Measurements from ENCODE around the gene ABHD1.

The ABHD1 gene

GRCh38 chr2:27123302-27124150, at the start of gene ABHD1 (continued):
- TF ChIP-seq ZBTB7A (tag by site-specific recombination; IDR thresholded peaks at IDR 0.05; ENCODE audit: low read depth): no peak
- peak; percentile 55; the same call in 1 of the 2 replicates for TF ChIP-seq ZXDB (tag by site-specific recombination; IDR thresholded peaks at IDR 0.05)
- peak; percentile 65 for TF ChIP-seq SP2 (tag by site-specific recombination; IDR thresholded peaks at IDR 0.05)
- no peak for TF ChIP-seq ZNF555 (tag by site-specific recombination; conservative IDR thresholded peaks at IDR 0.05)
- no peak for TF ChIP-seq ZNF645 (tag by site-specific recombination; IDR thresholded peaks at IDR 0.05)
- no peak for TF ChIP-seq ZSCAN5A (tag by site-specific recombination; IDR thresholded peaks at IDR 0.05)
- no peak for TF ChIP-seq ZNF366 (tag by site-specific recombination; conservative IDR thresholded peaks at IDR 0.05)
- TF ChIP-seq SETDB1 (IDR thresholded peaks at IDR 0.05; ENCODE audit: insufficient read length, low read length): no peak
- peak; percentile 96 for TF ChIP-seq ZBTB48 (tag by site-specific recombination; IDR thresholded peaks at IDR 0.05)
- no peak for TF ChIP-seq GLIS1 (tag by site-specific recombination; IDR thresholded peaks at IDR 0.05)
- TF ChIP-seq KLF8 (tag by site-specific recombination; IDR thresholded peaks at IDR 0.05): peak; percentile 50; the same call in 1 of the 2 replicates
- no peak for TF ChIP-seq TSHZ1 (tag by site-specific recombination; IDR thresholded peaks at IDR 0.05; ENCODE audit: borderline replicate concordance)
- TF ChIP-seq OSR2 (tag by site-specific recombination; IDR thresholded peaks at IDR 0.05): no peak
- TF ChIP-seq ZNF624 (tag by site-specific recombination; IDR thresholded peaks at IDR 0.05): no peak
- peak; percentile 73 for TF ChIP-seq SCRT2 (tag by site-specific recombination; IDR thresholded peaks at IDR 0.05)
- no peak for TF ChIP-seq ZBTB21 (tag by site-specific recombination; IDR thresholded peaks at IDR 0.05)
- no peak for TF ChIP-seq ZNF354C (tag by site-specific recombination; IDR thresholded peaks at IDR 0.05; ENCODE audit: borderline replicate concordance, low read depth)
- TF ChIP-seq KLF1 (tag by site-specific recombination; IDR thresholded peaks at IDR 0.05): peak; percentile 62
- no peak for TF ChIP-seq ZNF677 (tag by site-specific recombination; IDR thresholded peaks at IDR 0.05)
- peak; percentile 67; the same call in 1 of the 2 replicates for TF ChIP-seq ZNF76 (tag by site-specific recombination; IDR thresholded peaks at IDR 0.05; ENCODE audit: borderline replicate concordance, low read depth)
- peak; percentile 48; the same call in 1 of the 2 replicates for TF ChIP-seq PATZ1 (tag by site-specific recombination; IDR thresholded peaks at IDR 0.05)
- 0 out of 2 replicates have a peak, but pooled peaks have one; percentile 18 for TF ChIP-seq KLF7 (tag by site-specific recombination; IDR thresholded peaks at IDR 0.05; ENCODE audit: borderline replicate concordance)
- no peak for TF ChIP-seq ZNF558 (tag by site-specific recombination; IDR thresholded peaks at IDR 0.05)
- no peak for TF ChIP-seq ZSCAN18 (tag by site-specific recombination; IDR thresholded peaks at IDR 0.05)
- TF ChIP-seq ZNF324 (tag by site-specific recombination; IDR thresholded peaks at IDR 0.05): no peak
- no peak for TF ChIP-seq ZNF596 (tag by site-specific recombination; IDR thresholded peaks at IDR 0.05)
- 0 out of 2 replicates have a peak, but pooled peaks have one; percentile 8 for TF ChIP-seq SP7 (tag by site-specific recombination; IDR thresholded peaks at IDR 0.05)

Measured in HEK293 (cell line).